Activated T-helper 17 cell treated with anti-CD3 and anti-CD28 coated beads, Interleukin-2, amount 50 U/mL, for 72 hours (primary cell): Measurements from ENCODE around the gene CFAP46. TPM values are rescaled to one million over a fixed set of nuclear protein-coding genes. Genes with fewer than 3 reads are reported as not detected.
A peak's percentile ranks its signal among the peaks of the same experiment; 100 is the strongest.

Experiments
- ATAC-seq: fragments of 150-1000 bp; cut with Tn5 transposase; replicated peaks from 2 replicates; pipeline ENCODE4 v1.10.0; 2021; ENCODE audit warnings: mild to moderate bottlenecking, moderate library complexity
- H3K27ac Mint-ChIP-seq: one replicate; pipeline ENCODE4 v1.8.0; 2022; ENCODE audit warnings: mixed read lengths
- H3K27me3 Mint-ChIP-seq: one replicate; pipeline ENCODE4 v1.8.0; 2022; ENCODE audit warnings: mixed read lengths
- H3K36me3 Mint-ChIP-seq: one replicate; pipeline ENCODE4 v1.8.0; 2022; ENCODE audit warnings: low read depth, mild to moderate bottlenecking, mixed read lengths
- H3K4me1 Mint-ChIP-seq: one replicate; pipeline ENCODE4 v1.8.0; 2022; ENCODE audit warnings: mixed read lengths
- H3K4me3 Mint-ChIP-seq: one replicate; pipeline ENCODE4 v1.8.0; 2022; ENCODE audit warnings: mild to moderate bottlenecking, mixed read lengths
- H3K9me3 Mint-ChIP-seq: one replicate; pipeline ENCODE4 v1.8.0; 2022; ENCODE audit warnings: mixed read lengths
- total RNA-seq, 2 donors: library from RNA; stranded (reverse); gene quantifications; one replicate each; pipeline ENCODE4 v1.2.3, GENCODE V29; 2022

CFAP46 gene
- total RNA-seq, 2 donors from 2014 or later: not detected

- Mint-ChIP-seq H3K27me3 (peaks cover 6% of the 10 kb centered on the region), H3K4me1 (no peaks in the 10 kb centered on the region), H3K9me3 (peaks cover 8% of the 10 kb centered on the region), H3K27ac (no peak overlapping the region), H3K36me3 (no peaks in the 10 kb centered on the region), H3K4me3 (no peak overlapping the region)
- no peak for ATAC-seq
Measured at GRCh38 chr10:132842397-132842796, 100.0 kb downstream of the CFAP46 start.

DNA sequence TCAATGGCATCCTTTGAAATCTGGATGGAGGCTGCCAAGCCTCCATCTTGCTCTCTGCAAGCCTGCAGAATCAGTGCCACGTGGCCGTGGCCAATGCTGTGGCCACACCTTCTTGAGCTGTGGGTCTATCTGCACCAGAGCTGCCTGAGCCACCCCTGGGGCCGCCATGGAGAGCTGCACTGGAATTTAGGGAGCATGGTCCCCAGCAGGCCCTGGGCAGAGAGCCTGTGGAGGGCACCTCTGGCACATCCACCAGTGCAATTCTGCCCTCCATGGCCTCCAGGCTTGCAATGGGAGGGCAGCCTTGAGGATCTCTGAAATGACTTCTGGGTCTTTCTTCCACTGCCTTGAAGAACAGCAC, 100.8 kb downstream of the CFAP46 start:
- H3K27me3 Mint-ChIP-seq: peaks cover 6% of the 10 kb centered on the region
- no peak for ATAC-seq
- H3K4me1 Mint-ChIP-seq: no peaks in the 10 kb centered on the region
- no peaks in the 10 kb centered on the region for H3K36me3 Mint-ChIP-seq
- peaks cover 8% of the 10 kb centered on the region for H3K9me3 Mint-ChIP-seq
- H3K4me3 Mint-ChIP-seq: no peak overlapping the region
- no peak overlapping the region for H3K27ac Mint-ChIP-seq

DNA sequence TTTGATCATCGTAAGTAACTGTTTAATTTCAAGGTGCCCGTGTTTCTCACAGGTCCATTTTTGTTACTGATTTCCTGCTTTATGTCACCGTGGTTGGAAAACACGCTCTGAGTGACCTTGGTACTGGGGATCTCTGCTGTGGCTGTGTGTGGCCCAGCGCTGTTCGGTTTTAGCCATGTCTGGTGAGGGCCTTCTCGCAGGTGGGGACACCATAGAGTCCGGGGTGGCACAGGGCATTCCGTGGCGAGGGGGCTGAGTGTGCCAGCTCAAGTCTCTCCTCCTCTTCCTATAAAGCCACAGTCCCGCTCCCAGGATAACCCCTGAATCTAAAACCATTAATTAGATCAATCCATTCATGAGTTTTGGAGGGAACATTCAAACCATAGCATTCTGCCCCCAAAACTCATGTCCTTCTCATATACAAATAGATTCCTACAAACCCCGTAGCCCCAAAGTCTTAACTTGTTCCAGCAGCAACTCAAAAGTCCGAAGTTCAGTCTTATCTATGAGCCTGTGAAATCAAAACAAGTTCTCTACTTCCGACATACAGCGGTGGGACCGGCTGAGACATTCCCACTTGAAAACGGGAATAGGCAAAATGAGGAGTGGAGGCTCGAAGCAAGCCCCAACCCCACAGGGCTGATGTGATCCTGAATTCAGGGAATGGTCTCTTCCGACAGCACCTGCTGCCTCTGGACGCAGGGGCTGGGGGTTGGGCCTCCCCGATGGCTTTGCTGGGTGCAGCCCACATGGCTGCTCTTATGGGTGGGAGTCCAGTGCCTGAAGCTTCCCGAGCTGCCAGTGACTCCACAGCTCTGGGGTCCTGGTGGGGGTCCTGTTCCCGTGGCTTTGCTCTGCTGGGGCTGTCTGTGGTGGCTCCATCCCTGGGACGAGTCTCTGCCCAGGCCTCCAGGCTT, 101.4 kb downstream of the CFAP46 start:
- Mint-ChIP-seq H3K4me1 (no peaks in the 10 kb centered on the region), H3K36me3 (no peaks in the 10 kb centered on the region), H3K9me3 (peaks cover 8% of the 10 kb centered on the region), H3K27ac (no peak overlapping the region), H3K27me3 (peaks cover 6% of the 10 kb centered on the region), H3K4me3 (no peak overlapping the region)
- ATAC-seq: no peak

GRCh38 chr10:132839061-132839460, 103.3 kb downstream of the CFAP46 start:
- Mint-ChIP-seq H3K4me3 (no peak overlapping the region), H3K27ac (no peak overlapping the region), H3K36me3 (no peaks in the 10 kb centered on the region), H3K27me3 (peaks cover 6% of the 10 kb centered on the region), H3K9me3 (peaks cover 8% of the 10 kb centered on the region), H3K4me1 (no peaks in the 10 kb centered on the region)
- no peak for ATAC-seq

- Mint-ChIP-seq H3K4me1 (no peaks in the 10 kb centered on the region), H3K27me3 (peaks cover 6% of the 10 kb centered on the region), H3K36me3 (no peaks in the 10 kb centered on the region), H3K9me3 (peaks cover 8% of the 10 kb centered on the region), H3K4me3 (no peak overlapping the region), H3K27ac (no peak overlapping the region)
- no peak for ATAC-seq
Measured at GRCh38 chr10:132838346-132838970, 103.9 kb downstream of the CFAP46 start.

DNA sequence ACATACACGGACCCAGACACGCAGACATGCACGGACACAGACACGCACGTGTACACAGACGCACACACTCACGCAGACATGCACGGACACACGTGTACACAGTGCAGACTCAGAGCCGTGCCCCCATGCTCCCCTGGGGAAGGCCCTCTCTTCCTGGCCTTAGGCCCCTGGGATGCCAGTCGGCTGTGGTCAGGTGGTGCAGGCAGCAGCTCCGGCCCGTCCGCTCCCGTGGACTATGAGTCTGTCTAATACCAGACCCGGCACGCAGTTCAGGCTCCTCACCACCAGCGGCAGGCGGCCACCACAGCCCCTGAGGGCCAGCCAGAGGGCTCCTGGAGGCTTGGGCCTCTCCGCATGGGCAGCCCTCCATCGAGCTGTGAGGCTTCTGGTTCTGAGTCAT, 104.5 kb downstream of the CFAP46 start:
- no peak for ATAC-seq
- no peak overlapping the region for H3K27ac Mint-ChIP-seq
- peaks cover 6% of the 10 kb centered on the region for H3K27me3 Mint-ChIP-seq
- H3K4me1 Mint-ChIP-seq: no peaks in the 10 kb centered on the region
- no peak overlapping the region for H3K4me3 Mint-ChIP-seq
- no peaks in the 10 kb centered on the region for H3K36me3 Mint-ChIP-seq
- peaks cover 8% of the 10 kb centered on the region for H3K9me3 Mint-ChIP-seq

- Mint-ChIP-seq H3K4me3 (no peak overlapping the region), H3K27ac (no peak overlapping the region), H3K36me3 (no peaks in the 10 kb centered on the region), H3K4me1 (no peaks in the 10 kb centered on the region), H3K9me3 (peaks cover 1% of the 10 kb centered on the region), H3K27me3 (peaks cover 1% of the 10 kb centered on the region)
- ATAC-seq: peak; percentile 42
Measured at GRCh38 chr10:132836832-132837540, 105.4 kb downstream of the CFAP46 start.

- Mint-ChIP-seq H3K4me3 (no peak overlapping the region), H3K36me3 (no peaks in the 10 kb centered on the region), H3K27ac (no peak overlapping the region), H3K4me1 (no peaks in the 10 kb centered on the region), H3K9me3 (no peaks in the 10 kb centered on the region), H3K27me3 (peaks cover 5% of the 10 kb centered on the region)
- ATAC-seq: no peak
Measured at GRCh38 chr10:132836248-132836831, 106.0 kb downstream of the CFAP46 start.

GRCh38 chr10:132835848-132836233, 106.5 kb downstream of the CFAP46 start:
- ATAC-seq: no peak
- H3K27me3 Mint-ChIP-seq: peaks cover 5% of the 10 kb centered on the region
- H3K4me1 Mint-ChIP-seq: no peaks in the 10 kb centered on the region
- no peak overlapping the region for H3K4me3 Mint-ChIP-seq
- H3K9me3 Mint-ChIP-seq: no peaks in the 10 kb centered on the region
- H3K27ac Mint-ChIP-seq: no peak overlapping the region
- no peaks in the 10 kb centered on the region for H3K36me3 Mint-ChIP-seq

DNA sequence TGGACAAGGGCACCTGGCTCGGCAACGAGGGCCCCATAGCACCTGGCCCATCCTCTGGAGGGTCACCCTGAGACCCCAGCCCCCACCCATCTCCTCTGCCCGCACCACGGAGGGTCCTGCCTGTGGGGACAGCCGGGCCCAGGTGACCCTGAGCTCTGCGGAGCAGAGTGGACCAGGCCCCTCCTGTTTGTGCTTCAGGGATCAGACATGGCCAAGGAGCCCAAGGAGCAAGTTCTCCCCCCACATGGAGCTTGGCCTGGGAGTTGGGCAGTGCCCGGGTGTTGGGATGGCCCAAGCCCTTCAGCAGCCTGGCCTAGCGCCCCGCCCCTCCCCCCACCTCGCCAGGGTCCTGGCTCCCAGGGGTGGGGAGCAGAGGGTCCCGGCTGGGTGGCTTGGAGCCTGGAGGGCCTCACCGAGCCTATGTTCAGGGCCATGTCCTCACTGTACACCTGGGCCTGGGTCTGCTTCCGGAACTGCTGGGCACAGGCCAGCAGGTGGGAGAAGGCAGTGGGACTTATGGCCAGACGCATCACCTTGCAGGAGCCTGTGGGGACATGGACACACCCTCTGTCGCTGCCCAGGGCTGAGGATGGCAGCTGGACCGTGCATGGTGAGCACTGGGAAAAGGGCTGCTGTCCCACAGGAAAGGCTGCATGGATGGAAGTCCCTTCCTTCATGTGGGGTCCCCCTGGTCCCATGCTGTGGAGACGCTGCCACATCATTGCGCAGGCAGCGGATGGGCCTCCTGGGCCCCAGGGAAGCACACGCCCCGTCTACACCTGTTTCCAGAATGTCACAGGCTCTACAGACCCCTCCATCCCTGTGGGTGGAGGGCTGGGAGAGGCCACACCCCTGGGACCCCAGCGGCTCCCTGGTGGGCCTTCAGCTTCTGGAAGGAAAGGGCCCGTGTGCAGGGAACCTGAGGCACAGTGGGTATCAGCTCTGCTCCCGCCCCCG, 107.2 kb downstream of the CFAP46 start:
- Mint-ChIP-seq H3K27me3 (peaks cover 5% of the 10 kb centered on the region), H3K4me1 (no peaks in the 10 kb centered on the region), H3K36me3 (no peaks in the 10 kb centered on the region), H3K4me3 (no peak overlapping the region), H3K27ac (no peak overlapping the region), H3K9me3 (no peaks in the 10 kb centered on the region)
- no peak for ATAC-seq

- no peak for ATAC-seq
- Mint-ChIP-seq H3K9me3 (no peaks in the 10 kb centered on the region), H3K27me3 (peaks cover 5% of the 10 kb centered on the region), H3K4me3 (no peak overlapping the region), H3K27ac (no peak overlapping the region), H3K4me1 (no peaks in the 10 kb centered on the region), H3K36me3 (no peaks in the 10 kb centered on the region)
Measured at GRCh38 chr10:132834311-132834761, 108.0 kb downstream of the CFAP46 start.

- H3K4me3 Mint-ChIP-seq: no peak overlapping the region
- no peak for ATAC-seq
- H3K36me3 Mint-ChIP-seq: no peaks in the 10 kb centered on the region
- peaks cover 5% of the 10 kb centered on the region for H3K27me3 Mint-ChIP-seq
- H3K4me1 Mint-ChIP-seq: no peaks in the 10 kb centered on the region
- no peak overlapping the region for H3K27ac Mint-ChIP-seq
- H3K9me3 Mint-ChIP-seq: no peaks in the 10 kb centered on the region
Measured at GRCh38 chr10:132833421-132834111, 108.8 kb downstream of the CFAP46 start.
